ENCODE results near the gene FRZB.

FRZB gene

GRCh38 chr2:182866461-182867406, at the start of gene FRZB:
FRZB (minus strand) TSS chr2:182866637; CDS start chr2:182866552, 85 bp downstream.
- DNase-seq (ENCODE audit: insufficient read length, low spot score) (no peak), FAIRE-seq (no peak)
- TF ChIP-seq CTCF (IDR thresholded peaks at IDR 0.05; ENCODE audit: insufficient read depth, missing control alignments): no peak

GRCh38 chr2:182915369-182916326, 49.2 kb upstream of the FRZB start:
- TF ChIP-seq CTCF (IDR thresholded peaks at IDR 0.05; ENCODE audit: insufficient read depth, missing control alignments): no peak
- FAIRE-seq (no peak), DNase-seq (ENCODE audit: insufficient read length, low spot score) (no peak)

DNA sequence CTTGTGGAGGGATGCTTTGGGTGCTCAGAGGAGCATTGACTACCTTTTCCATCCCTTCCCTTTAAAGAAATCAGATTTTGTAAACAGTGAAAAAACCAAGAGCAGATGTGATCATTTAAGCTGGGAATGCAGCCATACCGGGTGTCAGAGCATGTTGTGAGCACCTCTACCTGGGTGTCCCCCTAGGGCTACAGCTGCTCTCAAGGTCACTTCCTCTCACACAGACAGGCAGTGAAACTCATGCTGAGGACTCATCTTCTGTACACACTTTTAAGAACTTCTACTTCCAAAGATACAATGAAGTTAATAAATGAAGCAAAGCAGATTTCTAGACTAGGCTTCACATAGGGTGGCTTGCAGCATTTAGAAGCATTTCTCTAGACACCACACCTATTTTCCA, 48.4 kb upstream of the FRZB start:
- FAIRE-seq: no peak
- no peak for TF ChIP-seq CTCF (IDR thresholded peaks at IDR 0.05; ENCODE audit: insufficient read depth, missing control alignments)
- no peak for DNase-seq (ENCODE audit: insufficient read length, low spot score)

DNA sequence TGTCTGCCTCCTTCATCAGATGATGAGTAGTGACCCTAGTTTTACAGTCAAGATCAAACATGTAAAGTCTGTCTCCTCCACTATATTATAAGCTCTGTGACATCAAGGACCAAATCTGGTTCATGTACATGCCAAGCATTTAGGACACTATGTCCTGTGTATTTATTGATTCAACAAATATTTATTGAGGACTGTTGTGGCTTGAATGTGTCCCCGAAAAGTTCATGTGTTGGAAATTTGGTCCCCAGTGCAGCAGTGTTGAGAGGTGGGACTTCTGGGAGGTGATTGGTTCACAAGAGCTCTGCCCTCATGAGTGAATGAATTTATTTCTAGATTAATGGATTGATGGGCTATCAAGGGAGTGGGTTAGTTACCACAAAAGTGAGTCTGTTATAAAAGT, 46.6 kb upstream of the FRZB start:
- FAIRE-seq (no peak), DNase-seq (ENCODE audit: insufficient read length, low spot score) (no peak)
- TF ChIP-seq CTCF (IDR thresholded peaks at IDR 0.05; ENCODE audit: insufficient read depth, missing control alignments): no peak

DNA sequence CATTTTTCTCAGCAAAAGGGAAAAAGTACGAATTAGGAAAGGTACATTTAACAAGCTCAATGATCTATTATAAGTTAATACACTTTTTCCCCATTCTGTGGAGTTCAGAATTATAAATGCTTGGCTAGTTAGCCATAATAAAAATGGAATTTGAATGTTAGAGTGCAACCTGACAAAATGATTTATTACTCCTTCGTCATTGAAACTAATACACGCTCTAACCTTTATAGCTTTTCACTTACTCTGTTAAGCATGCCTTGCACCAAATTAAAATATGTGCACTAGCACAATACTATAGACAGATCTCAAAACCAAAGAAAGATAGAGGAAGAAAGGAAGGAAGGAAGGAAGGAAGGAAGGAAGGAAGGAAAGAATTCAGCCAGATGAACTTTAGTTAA, 46.1 kb upstream of the FRZB start:
- no peak for FAIRE-seq
- DNase-seq (ENCODE audit: insufficient read length, low spot score): no peak
- no peak for TF ChIP-seq CTCF (IDR thresholded peaks at IDR 0.05; ENCODE audit: insufficient read depth, missing control alignments)

- no peak for TF ChIP-seq CTCF (IDR thresholded peaks at IDR 0.05; ENCODE audit: insufficient read depth, missing control alignments)
- no peak for FAIRE-seq
- no peak for DNase-seq (ENCODE audit: insufficient read length, low spot score)
Measured at GRCh38 chr2:182911813-182912517, 45.5 kb upstream of the FRZB start.
